Measurements from ENCODE around the gene GRIN1. TPM values are rescaled to one million over a fixed set of nuclear protein-coding genes. Genes with fewer than 3 reads are reported as not detected.

The GRIN1 gene
- total RNA-seq, 4 donors from 2014 or later, result not detected

GRCh38 chr9:137213160-137214060, 74.5 kb downstream of the GRIN1 start:
- no peak overlapping the region for H3K27ac ChIP-seq
- no peak for DNase-seq
- WGBS, 2 donors, result 90 to 92% methylated on average over 27 to 38 of the region's 49 CpGs
- H3K4me3 ChIP-seq (replicated peaks in 1 of 3), result no peak overlapping the region
- TF ChIP-seq POLR2A (IDR thresholded peaks at IDR 0.05) (no peak), CTCF (IDR thresholded peaks at IDR 0.05) (no peak)
- H3K36me3 ChIP-seq, result no peaks in the 10 kb centered on the region
- intact Hi-C loops (cut with DNase I), result no loop called here
- H3K4me1 ChIP-seq, result peaks cover 0 to 2% of the 10 kb centered on the region in 2 donors
- no peaks in the 10 kb centered on the region for H3K27me3 ChIP-seq
- no peaks in the 10 kb centered on the region for H3K9me3 ChIP-seq

GRCh38 chr9:137214620-137215019, 75.7 kb downstream of the GRIN1 start:
- H3K9me3 ChIP-seq, result no peaks in the 10 kb centered on the region
- intact Hi-C loops (cut with DNase I), result no loop called here
- H3K36me3 ChIP-seq, result no peaks in the 10 kb centered on the region
- no peaks in the 10 kb centered on the region for H3K27me3 ChIP-seq
- DNase-seq, result no peak
- H3K4me1 ChIP-seq, result peaks cover 0 to 2% of the 10 kb centered on the region in 2 donors
- no peak for TF ChIP-seq POLR2A (IDR thresholded peaks at IDR 0.05)
- no peak for TF ChIP-seq CTCF (IDR thresholded peaks at IDR 0.05)
- 95% methylated on average over 16 to 19 of the region's 19 CpGs for WGBS, 2 donors
- H3K4me3 ChIP-seq (replicated peaks in 1 of 3), result no peak overlapping the region
- H3K27ac ChIP-seq, result no peak overlapping the region

- H3K4me1 ChIP-seq, result peaks cover 0 to 2% of the 10 kb centered on the region in 2 donors
- intact Hi-C loops (cut with DNase I), result no loop called here
- no peak for DNase-seq
- H3K9me3 ChIP-seq, result no peaks in the 10 kb centered on the region
- TF ChIP-seq CTCF (IDR thresholded peaks at IDR 0.05) (no peak), POLR2A (IDR thresholded peaks at IDR 0.05) (no peak)
- H3K4me3 ChIP-seq (replicated peaks in 1 of 3), result no peak overlapping the region
- WGBS, 2 donors, result 90 to 95% methylated on average over 6 to 11 of the region's 22 CpGs
- H3K27me3 ChIP-seq, result no peaks in the 10 kb centered on the region
- H3K27ac ChIP-seq, result no peak overlapping the region
- no peaks in the 10 kb centered on the region for H3K36me3 ChIP-seq
These were observed 76.4 kb downstream of the GRIN1 start for GRCh38 chr9:137215196-137215986.

GRCh38 chr9:137216188-137216965, 77.4 kb downstream of the GRIN1 start:
- Histone ChIP-seq H3K27ac (no peak overlapping the region), H3K27me3 (no peaks in the 10 kb centered on the region), H3K4me1 (peaks cover 0 to 4% of the 10 kb centered on the region in 2 donors), H3K9me3 (no peaks in the 10 kb centered on the region), H3K36me3 (no peaks in the 10 kb centered on the region), H3K4me3 (replicated peaks in 1 of 3) (no peak overlapping the region)
- intact Hi-C loops (cut with DNase I), result no loop called here
- 92 to 94% methylated on average over 12 to 23 of the region's 30 CpGs for WGBS, 2 donors
- TF ChIP-seq CTCF (IDR thresholded peaks at IDR 0.05), result no peak
- no peak for TF ChIP-seq POLR2A (IDR thresholded peaks at IDR 0.05)
- no peak for DNase-seq

All from thyroid gland (tissue), 4 donors.